GM12801 (cell line): ENCODE data around the gene ASTN2.

Experiments used
- TF ChIP-seq, protein P1 (sequence below): IDR thresholded peaks from one replicate; pipeline ENCODE4 v1.5.1; 2011; ENCODE audit warnings: control low read depth; ENCODE audit not compliant: insufficient read length; ENCODE audit errors: extremely low read depth

ASTN2 gene

DNA sequence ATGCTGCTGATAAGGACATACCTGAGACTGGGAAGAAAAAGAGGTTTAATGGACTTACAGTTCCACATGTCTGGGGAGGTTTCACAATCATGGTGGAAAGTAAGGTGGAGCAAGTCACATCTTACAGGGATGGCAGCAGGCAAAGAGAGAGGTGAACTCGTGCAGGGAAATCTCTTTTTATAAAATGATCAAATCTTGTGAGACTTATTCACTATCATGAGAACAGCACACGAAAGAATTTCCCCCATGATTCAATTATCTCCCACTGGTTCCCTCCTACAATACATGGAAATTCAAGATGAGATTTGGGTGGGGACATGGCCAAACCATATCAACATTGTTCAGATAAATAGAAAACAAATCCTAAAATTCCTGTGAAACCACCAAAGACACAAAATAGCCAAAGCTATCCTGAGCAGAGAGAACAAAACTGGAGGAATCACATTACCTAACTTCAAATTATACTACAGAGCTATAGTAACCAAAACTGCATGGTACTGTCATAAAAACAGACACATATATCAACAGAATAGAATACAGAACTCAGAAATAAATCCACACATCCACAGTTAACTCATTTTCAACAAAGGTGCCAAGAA is 958.3 kb downstream of the ASTN2 start:
- TF ChIP-seq, protein P1, sequence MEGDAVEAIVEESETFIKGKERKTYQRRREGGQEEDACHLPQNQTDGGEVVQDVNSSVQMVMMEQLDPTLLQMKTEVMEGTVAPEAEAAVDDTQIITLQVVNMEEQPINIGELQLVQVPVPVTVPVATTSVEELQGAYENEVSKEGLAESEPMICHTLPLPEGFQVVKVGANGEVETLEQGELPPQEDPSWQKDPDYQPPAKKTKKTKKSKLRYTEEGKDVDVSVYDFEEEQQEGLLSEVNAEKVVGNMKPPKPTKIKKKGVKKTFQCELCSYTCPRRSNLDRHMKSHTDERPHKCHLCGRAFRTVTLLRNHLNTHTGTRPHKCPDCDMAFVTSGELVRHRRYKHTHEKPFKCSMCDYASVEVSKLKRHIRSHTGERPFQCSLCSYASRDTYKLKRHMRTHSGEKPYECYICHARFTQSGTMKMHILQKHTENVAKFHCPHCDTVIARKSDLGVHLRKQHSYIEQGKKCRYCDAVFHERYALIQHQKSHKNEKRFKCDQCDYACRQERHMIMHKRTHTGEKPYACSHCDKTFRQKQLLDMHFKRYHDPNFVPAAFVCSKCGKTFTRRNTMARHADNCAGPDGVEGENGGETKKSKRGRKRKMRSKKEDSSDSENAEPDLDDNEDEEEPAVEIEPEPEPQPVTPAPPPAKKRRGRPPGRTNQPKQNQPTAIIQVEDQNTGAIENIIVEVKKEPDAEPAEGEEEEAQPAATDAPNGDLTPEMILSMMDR: no peak

DNA sequence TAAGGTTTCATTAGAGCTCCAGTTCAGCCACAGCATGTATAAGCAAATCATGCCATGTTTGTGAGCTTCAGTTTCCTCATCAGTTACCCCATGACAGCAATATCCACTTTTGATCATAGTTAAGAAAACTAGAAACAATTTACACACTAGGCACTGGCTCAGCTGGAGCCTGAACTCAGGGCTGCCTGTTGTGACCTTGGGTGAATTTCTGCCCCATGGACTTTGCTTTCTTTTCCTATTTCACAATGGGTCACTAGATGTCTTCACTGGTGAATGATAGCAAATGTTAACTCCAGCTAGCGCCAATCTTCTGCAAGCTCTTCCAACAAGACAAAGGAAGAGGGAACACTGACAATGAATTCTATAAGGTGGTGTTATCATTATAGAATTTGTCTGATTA is 961.1 kb downstream of the ASTN2 start:
- TF ChIP-seq, protein P1: no peak

DNA sequence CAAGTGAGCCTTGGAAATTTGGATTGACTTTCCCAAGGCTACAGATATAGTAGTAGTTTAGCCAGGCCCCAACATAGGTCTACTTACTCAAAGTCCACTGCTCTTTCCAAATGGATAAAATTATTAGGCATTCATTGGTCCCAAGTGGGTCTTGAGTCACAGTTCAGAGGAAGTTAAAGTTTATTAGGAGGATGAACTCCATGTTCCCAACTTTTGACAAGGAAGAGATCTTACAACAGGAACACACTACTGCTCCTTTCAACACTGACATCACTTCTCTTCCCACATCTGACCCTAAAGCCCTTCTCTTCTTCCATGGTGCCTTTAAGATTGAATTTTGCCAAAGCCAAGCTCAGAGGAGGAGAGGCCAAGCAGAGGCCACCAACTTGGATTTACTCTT is 962.2 kb downstream of the ASTN2 start:
- TF ChIP-seq, protein P1: no peak

DNA sequence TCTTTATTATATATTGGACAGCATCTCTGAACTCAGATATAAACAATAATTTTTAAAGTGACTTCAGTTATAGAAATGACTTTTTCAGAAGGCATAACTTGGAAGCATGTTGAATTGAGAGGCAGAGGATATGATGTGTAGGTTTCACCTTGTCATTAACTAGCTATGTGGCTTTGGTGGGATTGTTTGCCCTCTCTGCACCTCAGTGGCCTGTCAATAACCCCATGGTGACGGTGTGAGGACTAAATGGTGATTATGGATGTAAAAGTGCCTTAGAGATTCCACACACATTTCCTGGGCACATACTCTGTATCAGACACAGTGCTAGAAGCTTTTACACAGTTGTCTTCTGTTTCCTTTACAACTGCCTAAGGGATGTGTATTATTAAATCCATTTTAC is 962.6 kb downstream of the ASTN2 start:
- TF ChIP-seq, protein P1: no peak

DNA sequence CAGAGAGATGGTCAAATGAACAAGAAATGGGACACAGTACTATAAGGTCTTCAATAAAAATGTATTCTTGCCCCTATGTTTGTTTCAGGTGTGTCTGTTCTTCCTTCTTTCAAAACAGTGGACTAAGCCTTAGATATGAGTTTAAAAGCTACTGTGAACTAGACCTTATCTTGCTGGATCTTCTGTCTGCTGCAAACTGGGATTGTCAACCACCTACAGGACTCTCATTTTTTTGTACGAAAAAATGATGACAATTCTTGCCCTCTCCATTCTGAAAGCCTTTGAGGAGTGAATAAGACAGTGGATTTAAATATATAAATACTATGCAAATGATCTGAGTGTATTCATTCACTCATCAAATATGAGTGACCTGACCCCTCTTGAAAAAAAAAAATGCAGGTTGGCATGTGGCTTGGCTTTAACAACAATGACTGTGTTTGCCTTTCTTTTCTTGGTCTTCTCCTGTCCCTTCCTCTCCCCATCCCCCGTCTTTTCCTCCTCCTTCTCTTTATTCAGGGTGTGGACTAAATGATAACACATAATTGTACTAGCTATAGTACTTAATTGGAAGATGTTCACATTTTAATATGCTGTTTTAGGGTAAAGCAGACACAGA is 963.2 kb downstream of the ASTN2 start:
- TF ChIP-seq, protein P1: no peak

DNA sequence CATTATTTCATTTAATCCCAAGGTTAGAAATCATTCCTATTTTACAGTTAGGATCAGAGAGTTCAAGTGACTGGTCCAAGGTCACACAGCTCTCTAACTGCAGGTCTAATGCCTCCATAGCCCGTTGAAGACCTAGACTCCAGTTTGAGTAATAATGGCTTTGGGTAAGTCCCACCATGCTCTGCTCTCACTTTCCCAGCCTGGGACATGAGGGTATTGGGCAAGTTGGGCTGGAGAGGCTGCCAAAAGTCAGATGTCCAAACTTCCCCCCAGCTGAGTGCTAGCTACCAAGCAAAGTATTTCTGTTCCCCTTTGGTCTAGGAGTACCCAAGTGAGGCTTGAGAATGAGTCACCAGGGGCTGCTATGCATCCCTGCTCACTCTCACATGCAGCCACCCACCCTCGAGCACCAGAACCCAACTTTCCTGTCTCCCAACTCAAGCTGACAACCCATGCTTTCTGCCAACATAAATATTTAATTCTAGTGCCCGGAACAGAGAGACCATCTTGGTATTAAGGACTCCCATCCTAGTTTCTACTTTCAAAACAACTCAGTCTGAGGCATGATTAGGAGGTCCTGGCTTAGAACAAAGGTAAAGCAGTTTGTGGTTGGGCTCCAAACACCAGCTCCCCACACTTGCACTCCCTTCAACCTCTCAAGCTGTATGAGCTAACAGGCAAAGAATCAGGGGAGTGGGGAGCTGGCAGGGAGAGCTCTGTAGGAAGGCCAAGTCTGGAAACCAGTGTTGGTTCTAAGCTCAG is 964.3 kb downstream of the ASTN2 start:
- TF ChIP-seq, protein P1: no peak

DNA sequence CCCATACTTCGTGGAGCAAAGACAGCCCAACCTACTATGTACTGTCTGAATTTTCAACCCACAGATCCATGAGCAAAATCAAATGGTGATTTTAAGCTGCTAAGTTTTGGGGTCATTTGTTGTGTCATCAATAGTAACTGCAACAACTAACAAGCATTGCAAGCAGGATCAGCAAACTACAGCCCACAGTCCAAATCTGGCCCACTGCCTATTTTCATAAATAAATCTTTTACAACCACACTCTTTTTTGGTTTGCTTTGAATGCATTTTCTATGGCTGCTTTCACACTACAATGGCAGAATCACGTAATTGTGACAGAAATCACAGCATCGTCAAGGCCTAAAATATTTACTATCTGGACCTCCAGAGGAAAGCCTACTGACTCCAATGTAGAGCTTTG is 964.9 kb downstream of the ASTN2 start:
- TF ChIP-seq, protein P1: no peak
